Left ventricle myocardium inferior (tissue), 1 donor: ENCODE data around the gene RERE. TPM values are rescaled to one million over a fixed set of nuclear protein-coding genes. Genes with fewer than 3 reads are reported as not detected.

Source experiments
- DNase-seq: peaks from one replicate; pipeline ENCODE4 v3.0.0-alpha.2; 2020
- H3K27ac ChIP-seq: fragments of 200-600 bp; replicated peaks from 2 replicates; pipeline ENCODE4 v1.8.0; 2021
- H3K27me3 ChIP-seq: fragments of 200-600 bp; 2 replicates; pipeline ENCODE4 v1.8.0; 2021; ENCODE audit warnings: low read depth
- H3K36me3 ChIP-seq: fragments of 200-600 bp; 2 replicates; pipeline ENCODE4 v1.8.0; 2021
- H3K4me1 ChIP-seq: fragments of 200-600 bp; 2 replicates; pipeline ENCODE4 v1.8.0; 2021
- H3K4me3 ChIP-seq: fragments of 200-600 bp; 2 replicates; pipeline ENCODE4 v1.8.0; 2021; ENCODE audit warnings: mild to moderate bottlenecking, moderate library complexity
- H3K9me3 ChIP-seq: fragments of 200-600 bp; replicated peaks from 2 replicates; pipeline ENCODE4 v1.8.0; 2021
- CTCF ChIP-seq: fragments of 200-600 bp; IDR thresholded peaks from 2 replicates; pipeline ENCODE4 v1.8.0; 2021; ENCODE audit warnings: antibody characterized with exemption, mild to moderate bottlenecking, borderline replicate concordance
- intact Hi-C: fragments of 100-400 bp; cut with micrococcal nuclease; formaldehyde crosslinking; loops from one replicate; pipeline ENCODE4 v1.11.0; 2022
- total RNA-seq: library from RNA; stranded (reverse); fragmentation: NEBNext Ultra II Directional; extraction: Animal tissue kit (Norgen Biotek cat#: 25700); gene quantifications from one replicate; pipeline ENCODE4 v1.2.1, GENCODE V29; 2021
- donor health status: DM: no; HTN: yes; CAD: no; lungs with severe emphysema.

The RERE gene
- total RNA-seq, 1 donor from 2014 or later, result 141 TPM

- no peak for DNase-seq
- H3K27me3 ChIP-seq, result no peaks in the 10 kb centered on the region
These were observed 22.8 kb downstream of the RERE start for GRCh38 chr1:8794605-8795004.

GRCh38 chr1:8791819-8792218 is 25.6 kb downstream of the RERE start:
- Histone ChIP-seq H3K4me3 (no peak overlapping the region), H3K36me3 (no peaks in the 10 kb centered on the region), H3K27ac (no peak overlapping the region), H3K4me1 (peaks cover 17% of the 10 kb centered on the region), H3K9me3 (no peaks in the 10 kb centered on the region), H3K27me3 (no peaks in the 10 kb centered on the region)
- no peak for TF ChIP-seq CTCF
- intact Hi-C loops, result no loop called here
- no peak for DNase-seq

More at GRCh38 chr1:8794605-8795004, 22.8 kb downstream of the RERE start:
- H3K4me1 ChIP-seq, result peaks cover 14% of the 10 kb centered on the region
- no peaks in the 10 kb centered on the region for H3K9me3 ChIP-seq
- no peak for TF ChIP-seq CTCF
- no peaks in the 10 kb centered on the region for H3K36me3 ChIP-seq
- intact Hi-C loops, result no loop called here
- no peak overlapping the region for H3K4me3 ChIP-seq
- H3K27ac ChIP-seq, result no peak overlapping the region

- peaks cover 17% of the 10 kb centered on the region for H3K4me1 ChIP-seq
- intact Hi-C loops, result no loop called here
- H3K27me3 ChIP-seq, result no peaks in the 10 kb centered on the region
- no peak overlapping the region for H3K4me3 ChIP-seq
- H3K36me3 ChIP-seq, result no peaks in the 10 kb centered on the region
- DNase-seq, result no peak
- no peaks in the 10 kb centered on the region for H3K9me3 ChIP-seq
- H3K27ac ChIP-seq, result no peak overlapping the region
- no peak for TF ChIP-seq CTCF
These were observed 26.5 kb downstream of the RERE start for GRCh38 chr1:8790987-8791386.

- intact Hi-C loops, result no loop called here
- Histone ChIP-seq H3K27me3 (no peaks in the 10 kb centered on the region), H3K4me3 (no peak overlapping the region), H3K4me1 (peaks cover 17% of the 10 kb centered on the region), H3K27ac (no peak overlapping the region), H3K9me3 (no peaks in the 10 kb centered on the region), H3K36me3 (no peaks in the 10 kb centered on the region)
- no peak for TF ChIP-seq CTCF
- no peak for DNase-seq
These were observed 27.0 kb downstream of the RERE start for GRCh38 chr1:8790478-8790877.

GRCh38 chr1:8789314-8790214 is 27.9 kb downstream of the RERE start:
- intact Hi-C loops, result no loop called here
- Histone ChIP-seq H3K9me3 (no peaks in the 10 kb centered on the region), H3K4me3 (no peak overlapping the region), H3K36me3 (no peaks in the 10 kb centered on the region), H3K27ac (no peak overlapping the region), H3K27me3 (no peaks in the 10 kb centered on the region), H3K4me1 (peaks cover 17% of the 10 kb centered on the region)
- no peak for TF ChIP-seq CTCF
- DNase-seq, result no peak
